Cardiac muscle cell (in vitro differentiated cells and primary cell): ENCODE results near the gene CTNNA2. TPM values are rescaled to one million over a fixed set of nuclear protein-coding genes. Genes with fewer than 3 reads are reported as not detected.
A peak's percentile ranks its signal among the peaks of the same experiment; 100 is the strongest.

Source experiments
- DNase-seq, 2 donors: peaks; one replicate each; pipeline versions ENCODE4 v3.0.0 to v3.0.0-alpha.2; 2010 to 2017; ENCODE audit warnings: low read depth in 1 of 2, low spot score in 1 of 2
- H3K27ac ChIP-seq: fragments of 200-600 bp; sonication (generic); 2 replicates; pipeline ENCODE4 v1.5.1; 2016
- H3K27me3 ChIP-seq: fragments of 200-600 bp; sonication (generic); 2 replicates; pipeline ENCODE4 v1.6.0; 2016; ENCODE audit warnings: control low read depth
- H3K36me3 ChIP-seq: fragments of 200-600 bp; sonication (generic); 2 replicates; pipeline ENCODE4 v1.5.1; 2016; ENCODE audit warnings: control low read depth
- H3K4me1 ChIP-seq: fragments of 200-600 bp; sonication (generic); 2 replicates; pipeline ENCODE4 v1.8.1; 2017; ENCODE audit warnings: low read depth, mild to moderate bottlenecking, mixed run types
- H3K4me3 ChIP-seq: fragments of 200-600 bp; sonication (generic); 2 replicates; pipeline ENCODE4 v1.5.1; 2016; ENCODE audit warnings: mild to moderate bottlenecking
- H3K9me3 ChIP-seq: fragments of 200-600 bp; sonication (generic); 2 replicates; pipeline ENCODE4 v1.5.1; 2017; ENCODE audit warnings: low read depth, mild to moderate bottlenecking, control low read depth
- polyA plus RNA-seq: library from polyadenylated mRNA; unstranded; fragments of >200 nt; fragmentation: Nextera tagmentation; extraction: Ambion mirVana; gene quantifications from 2 replicates; pipeline ENCODE4 v1.2.1, GENCODE V29; 2016
- total RNA-seq: library from RNA; depleted of rRNA; stranded (reverse); fragments of >200 nt; gene quantifications from 2 replicates; pipeline ENCODE4 v1.2.3, GENCODE V29; 2016
- TF ChIP-seq, protein P1 (sequence below): IDR thresholded peaks from 2 replicates; pipeline ENCODE4 v1.5.1; 2012; ENCODE audit warnings: low read depth, mild to moderate bottlenecking, low read length

CTNNA2 gene
- total and polyA plus RNA-seq, 2 experiments from 2014 or later, result 7.4 to 17.4 TPM

DNA sequence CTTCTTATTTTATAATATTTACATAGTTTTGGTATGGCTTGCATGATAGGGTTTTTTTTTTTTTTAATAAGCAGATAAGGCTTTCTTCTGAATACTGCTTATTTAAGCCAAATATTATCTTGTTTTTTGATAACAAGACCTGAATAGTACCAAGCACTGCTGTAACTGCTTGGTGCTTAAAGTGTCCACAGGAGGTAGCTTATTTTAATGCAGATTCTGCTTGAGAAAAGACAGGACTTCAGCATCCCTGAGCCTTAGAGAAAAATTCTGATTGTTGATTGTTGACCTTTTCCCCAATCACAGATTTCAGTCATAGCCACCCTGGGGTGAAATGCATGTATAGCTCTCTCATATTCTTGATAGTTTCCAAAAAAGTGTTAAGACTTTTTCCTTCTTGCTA, 336.4 kb downstream of the CTNNA2 start:
- no peaks in the 10 kb centered on the region for H3K36me3 ChIP-seq
- peaks cover 6% of the 10 kb centered on the region for H3K4me1 ChIP-seq
- H3K4me3 ChIP-seq, result no peak overlapping the region
- no peaks in the 10 kb centered on the region for H3K9me3 ChIP-seq
- H3K27ac ChIP-seq, result no peak overlapping the region
- peaks cover 7% of the 10 kb centered on the region for H3K27me3 ChIP-seq
- TF ChIP-seq, protein P1, sequence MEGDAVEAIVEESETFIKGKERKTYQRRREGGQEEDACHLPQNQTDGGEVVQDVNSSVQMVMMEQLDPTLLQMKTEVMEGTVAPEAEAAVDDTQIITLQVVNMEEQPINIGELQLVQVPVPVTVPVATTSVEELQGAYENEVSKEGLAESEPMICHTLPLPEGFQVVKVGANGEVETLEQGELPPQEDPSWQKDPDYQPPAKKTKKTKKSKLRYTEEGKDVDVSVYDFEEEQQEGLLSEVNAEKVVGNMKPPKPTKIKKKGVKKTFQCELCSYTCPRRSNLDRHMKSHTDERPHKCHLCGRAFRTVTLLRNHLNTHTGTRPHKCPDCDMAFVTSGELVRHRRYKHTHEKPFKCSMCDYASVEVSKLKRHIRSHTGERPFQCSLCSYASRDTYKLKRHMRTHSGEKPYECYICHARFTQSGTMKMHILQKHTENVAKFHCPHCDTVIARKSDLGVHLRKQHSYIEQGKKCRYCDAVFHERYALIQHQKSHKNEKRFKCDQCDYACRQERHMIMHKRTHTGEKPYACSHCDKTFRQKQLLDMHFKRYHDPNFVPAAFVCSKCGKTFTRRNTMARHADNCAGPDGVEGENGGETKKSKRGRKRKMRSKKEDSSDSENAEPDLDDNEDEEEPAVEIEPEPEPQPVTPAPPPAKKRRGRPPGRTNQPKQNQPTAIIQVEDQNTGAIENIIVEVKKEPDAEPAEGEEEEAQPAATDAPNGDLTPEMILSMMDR, result no peak
- no peak for DNase-seq

DNA sequence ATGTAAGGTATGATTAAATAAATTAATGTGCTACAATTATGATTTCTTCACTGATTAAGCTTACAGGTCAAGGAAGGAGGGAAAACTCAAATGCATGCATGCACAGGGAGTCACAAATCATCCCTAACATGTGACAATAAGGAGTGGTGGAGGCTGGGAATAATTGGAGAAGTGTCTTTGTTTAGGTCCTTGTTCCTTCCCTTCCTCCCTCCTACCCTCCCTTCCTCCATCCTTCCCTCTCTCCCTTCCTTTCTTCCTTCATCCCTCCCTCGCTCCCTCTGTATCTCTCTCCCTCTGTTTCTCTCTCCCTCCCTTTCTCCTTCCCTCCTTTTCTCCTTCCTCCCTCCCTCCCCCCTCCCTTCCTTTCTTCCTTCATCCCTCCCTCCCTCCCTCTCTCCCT, 337.1 kb downstream of the CTNNA2 start:
- DNase-seq, result no peak
- Histone ChIP-seq H3K36me3 (no peaks in the 10 kb centered on the region), H3K27ac (no peak overlapping the region)

DNA sequence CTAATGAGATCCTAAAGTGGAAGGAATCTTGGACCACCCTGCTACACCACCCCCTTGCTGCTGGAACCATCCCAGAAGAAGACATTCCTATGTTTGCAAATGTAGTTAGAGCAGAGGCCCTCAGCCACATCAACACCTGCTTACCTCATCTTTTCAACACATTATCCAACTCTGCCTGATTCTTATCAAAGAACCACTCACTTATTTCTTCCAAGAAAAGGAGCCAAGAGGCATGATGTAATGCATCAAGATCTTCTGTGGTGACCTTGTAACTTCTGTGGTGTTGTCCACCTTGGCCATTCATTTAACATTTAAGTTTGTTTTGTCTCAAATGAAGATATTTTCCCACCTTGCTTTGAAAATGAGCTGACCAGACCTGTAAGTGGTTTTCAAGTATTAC, 338.1 kb downstream of the CTNNA2 start:
- TF ChIP-seq, protein P1, result no peak
- Histone ChIP-seq H3K4me3 (no peak overlapping the region), H3K4me1 (peaks cover 8% of the 10 kb centered on the region), H3K36me3 (no peaks in the 10 kb centered on the region), H3K27me3 (peaks cover 7% of the 10 kb centered on the region), H3K27ac (no peak overlapping the region), H3K9me3 (no peaks in the 10 kb centered on the region)
- peak in 1 of 2 donors; percentile 20 for DNase-seq

More for the DNA sequence above, 337.1 kb downstream of the CTNNA2 start:
- TF ChIP-seq, protein P1, result no peak
- peaks cover 8% of the 10 kb centered on the region for H3K4me1 ChIP-seq
- no peaks in the 10 kb centered on the region for H3K9me3 ChIP-seq
- H3K4me3 ChIP-seq, result no peak overlapping the region
- peaks cover 7% of the 10 kb centered on the region for H3K27me3 ChIP-seq

DNA sequence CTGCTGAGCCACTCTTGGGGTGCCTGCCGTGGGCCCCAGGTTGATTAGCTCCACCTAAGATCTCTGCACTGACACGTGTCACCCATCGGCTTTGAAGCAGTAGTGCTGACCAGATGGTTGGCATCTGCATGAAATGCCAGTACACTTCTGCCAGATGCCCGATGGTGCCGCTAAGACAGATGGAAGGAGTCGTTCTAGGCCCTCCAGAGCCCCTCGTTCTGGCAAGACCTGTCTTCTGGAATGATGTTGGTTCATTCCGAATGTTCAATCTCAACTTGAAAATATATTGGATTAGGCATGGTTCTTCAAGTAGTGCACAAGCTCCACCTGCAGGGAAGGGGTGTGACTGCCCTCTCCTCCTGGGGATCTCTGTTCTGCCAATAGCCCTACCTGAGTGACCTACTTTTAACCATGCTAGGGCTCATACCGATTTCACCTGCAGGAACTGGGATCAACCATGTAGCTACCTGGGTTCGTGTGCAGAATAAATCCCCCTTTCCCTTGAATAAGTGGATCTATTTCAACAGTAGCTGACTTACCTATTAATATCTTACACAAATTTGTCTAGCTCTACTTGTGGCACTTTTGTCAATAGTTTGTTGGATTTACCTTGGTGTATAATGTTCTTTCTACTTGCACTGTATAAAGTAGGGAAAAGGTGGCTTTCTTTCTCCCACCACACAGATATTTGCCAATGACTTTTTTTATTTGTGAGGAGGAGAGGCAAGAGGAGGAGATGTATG, 342.6 kb downstream of the CTNNA2 start:
- no peak overlapping the region for H3K4me3 ChIP-seq

DNA sequence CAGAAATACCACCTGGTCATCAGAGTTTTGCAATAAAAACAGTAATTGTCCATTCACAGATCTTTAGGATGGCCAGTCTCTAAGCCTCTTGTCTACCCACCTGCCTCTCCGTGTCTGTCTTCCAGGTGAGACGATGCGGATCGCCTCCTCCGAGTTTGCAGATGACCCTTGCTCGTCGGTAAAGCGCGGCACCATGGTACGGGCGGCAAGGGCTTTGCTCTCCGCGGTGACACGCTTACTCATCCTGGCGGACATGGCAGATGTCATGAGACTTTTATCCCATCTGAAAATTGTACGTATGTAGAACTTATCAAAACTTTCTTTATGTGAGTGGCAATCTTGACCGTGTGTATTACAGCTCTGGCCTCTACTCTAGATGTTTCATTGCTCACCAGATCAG, 345.0 kb downstream of the CTNNA2 start:
- no peak for DNase-seq
- Histone ChIP-seq H3K27me3 (no peaks in the 10 kb centered on the region), H3K27ac (no peak overlapping the region), H3K36me3 (no peaks in the 10 kb centered on the region), H3K4me1 (peaks cover 12% of the 10 kb centered on the region), H3K4me3 (no peak overlapping the region), H3K9me3 (no peaks in the 10 kb centered on the region)
- TF ChIP-seq, protein P1, result no peak

More for the DNA sequence above, 342.6 kb downstream of the CTNNA2 start:
- H3K4me1 ChIP-seq, result peaks cover 12% of the 10 kb centered on the region
- no peaks in the 10 kb centered on the region for H3K27me3 ChIP-seq
- TF ChIP-seq, protein P1, result no peak
- peak in 1 of 2 donors; percentile 49 for DNase-seq
- no peak overlapping the region for H3K27ac ChIP-seq
- H3K9me3 ChIP-seq, result no peaks in the 10 kb centered on the region
- no peaks in the 10 kb centered on the region for H3K36me3 ChIP-seq
